AG08395 (cell line): ENCODE results near the gene TMC7.

Experiments used
- DNase-seq: peaks from one replicate; pipeline ENCODE4 v3.0.0; 2012; ENCODE audit warnings: mixed read lengths, low spot score

Gene TMC7

DNA sequence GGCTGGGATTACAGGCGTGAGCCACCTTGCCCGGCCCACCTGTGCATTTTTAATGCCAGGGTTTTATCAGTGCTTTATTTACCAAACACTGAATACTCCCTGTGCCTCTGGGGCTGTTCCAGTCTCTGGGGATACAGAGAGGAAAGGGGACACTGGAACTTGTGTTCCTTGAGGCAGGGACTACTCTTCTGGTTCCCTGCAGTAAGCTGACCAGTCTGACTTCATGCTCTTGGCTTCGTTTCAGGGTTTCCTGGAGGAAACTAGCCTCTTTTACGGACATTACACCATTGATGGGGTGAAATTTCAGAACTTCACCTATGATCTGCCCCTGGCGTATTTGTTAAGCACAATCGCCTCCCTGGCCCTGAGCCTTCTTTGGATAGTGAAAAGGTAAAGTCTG lies 46.2 kb downstream of the TMC7 start:
- DNase-seq: no peak

DNA sequence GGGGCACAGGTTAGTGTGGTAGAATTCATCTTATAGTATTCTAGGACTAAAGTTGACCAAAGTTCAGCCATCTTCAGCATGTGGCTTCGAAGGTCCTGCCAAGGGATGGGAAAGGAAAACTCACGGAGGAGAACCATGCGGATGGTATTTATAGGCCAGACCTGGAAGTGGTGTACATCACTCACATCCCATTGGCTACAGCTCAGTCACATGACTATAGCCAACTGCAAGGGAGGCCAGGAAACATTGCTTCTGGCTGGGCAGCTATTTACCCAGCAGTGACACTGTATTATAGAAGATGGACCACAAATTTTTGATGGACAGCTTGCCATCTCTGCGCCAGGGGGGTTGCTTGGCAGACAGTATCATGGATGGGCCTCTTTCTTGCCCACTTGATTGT lies 48.0 kb downstream of the TMC7 start:
- no peak for DNase-seq

DNA sequence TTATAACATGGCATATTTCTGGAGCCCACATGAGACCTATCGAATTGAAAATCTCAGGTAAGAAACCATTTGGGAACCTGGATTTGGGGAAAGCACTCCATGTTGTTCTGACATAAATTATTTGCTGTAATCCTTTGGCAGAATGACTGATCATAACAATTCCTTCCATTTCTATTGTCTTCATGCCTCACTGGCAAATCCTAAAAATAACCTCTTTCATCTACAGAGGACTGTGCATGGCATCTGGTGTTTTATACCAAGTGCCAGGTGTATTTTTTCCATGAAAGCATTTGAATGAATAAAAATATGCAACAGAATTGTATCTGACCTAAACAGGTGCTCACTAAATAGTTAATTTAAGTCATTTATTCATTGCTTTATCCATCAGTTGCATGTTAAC lies 50.0 kb downstream of the TMC7 start:
- DNase-seq: no peak

DNA sequence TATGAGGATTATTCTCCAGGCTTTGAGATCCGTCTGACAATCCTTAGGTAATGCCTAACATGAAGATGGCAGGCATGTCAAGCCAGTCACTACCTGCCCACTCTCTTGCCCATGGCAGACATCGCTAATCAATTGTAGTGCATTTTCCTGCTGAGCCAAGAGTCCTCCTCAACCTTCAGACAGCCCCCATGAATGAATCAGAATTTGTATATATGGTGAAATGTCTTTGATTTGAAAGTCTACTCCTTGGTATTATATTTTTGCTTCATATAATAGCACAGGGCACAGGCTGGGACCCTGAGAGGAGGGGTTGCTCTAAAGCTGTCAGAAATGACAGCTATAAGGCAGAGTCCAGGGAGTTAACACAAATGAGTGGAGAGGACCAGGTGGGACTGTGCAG lies 56.7 kb downstream of the TMC7 start:
- no peak for DNase-seq

DNA sequence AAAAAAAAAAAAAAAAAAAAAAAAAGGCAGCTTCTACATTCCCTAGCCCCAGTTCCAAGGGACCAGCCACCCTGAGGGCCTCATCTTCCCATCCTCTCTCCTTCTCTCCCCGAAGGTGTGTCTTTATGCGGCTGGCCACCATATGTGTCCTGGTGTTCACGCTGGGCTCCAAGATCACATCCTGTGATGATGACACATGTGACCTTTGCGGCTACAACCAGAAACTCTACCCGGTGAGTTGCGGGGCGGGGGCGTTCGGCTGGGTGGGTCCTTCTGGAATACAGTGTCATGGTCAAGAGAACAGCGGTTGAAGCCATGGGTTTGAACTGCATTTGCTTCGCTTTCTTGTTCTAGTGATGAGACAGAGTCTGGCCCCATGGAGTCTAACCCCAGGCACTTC lies 61.0 kb downstream of the TMC7 start:
- DNase-seq: no peak

DNA sequence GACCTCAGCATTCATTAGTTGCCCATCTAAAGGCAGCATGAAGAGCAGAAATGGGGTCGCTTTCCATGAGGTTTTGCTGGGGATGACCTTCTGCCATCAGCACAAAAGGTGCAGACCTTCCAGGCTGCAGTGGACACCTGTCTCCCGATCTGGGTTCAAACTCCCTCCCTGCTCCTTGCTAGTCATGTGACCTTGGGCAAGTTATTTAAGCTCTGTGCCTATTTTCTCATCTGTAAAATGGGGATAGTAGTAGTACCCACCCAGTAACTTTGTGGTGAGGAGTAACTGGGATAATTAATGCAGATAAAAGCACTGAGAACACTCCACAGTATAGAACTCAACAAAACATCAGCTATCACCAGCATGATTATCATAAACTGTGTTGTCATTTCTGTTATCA lies 62.3 kb downstream of the TMC7 start:
- DNase-seq: no peak

DNA sequence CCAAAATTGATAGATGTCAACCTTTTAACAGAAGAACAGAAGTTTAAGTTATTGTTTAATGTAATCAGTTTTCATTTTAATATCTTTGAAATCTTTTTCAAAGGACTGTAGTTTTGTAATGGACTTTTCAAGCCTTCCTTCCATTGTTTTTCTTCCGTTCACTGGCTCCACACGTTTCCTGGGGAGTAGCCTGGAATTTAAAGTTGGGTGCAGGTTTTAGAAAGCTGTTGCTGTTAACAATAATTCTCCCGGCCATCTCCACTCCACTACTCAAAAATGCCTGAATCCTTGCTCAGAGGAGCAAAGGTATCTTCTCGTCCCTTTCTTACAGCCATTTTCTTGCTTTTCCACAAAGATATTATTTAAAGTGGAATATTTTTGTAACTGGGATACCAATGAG lies 79.0 kb downstream of the TMC7 start:
- no peak for DNase-seq

DNA sequence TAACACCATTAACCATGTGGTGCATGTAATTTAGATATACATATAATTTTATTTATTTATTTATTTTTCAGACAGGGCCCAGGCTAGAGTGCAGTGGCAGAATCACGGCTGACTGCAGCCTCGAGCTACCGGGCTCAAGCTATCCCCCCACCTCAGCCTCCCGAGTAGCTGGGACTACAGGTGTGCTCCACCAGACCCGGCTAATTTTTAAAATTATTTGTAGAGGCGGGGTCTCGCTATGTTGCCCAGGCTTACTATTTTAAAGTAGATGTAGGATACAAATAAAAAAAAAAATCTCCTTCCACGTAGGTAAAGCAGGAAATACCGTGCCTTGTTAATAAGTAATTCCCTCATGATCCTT lies 83.2 kb downstream of the TMC7 start:
- no peak for DNase-seq

DNA sequence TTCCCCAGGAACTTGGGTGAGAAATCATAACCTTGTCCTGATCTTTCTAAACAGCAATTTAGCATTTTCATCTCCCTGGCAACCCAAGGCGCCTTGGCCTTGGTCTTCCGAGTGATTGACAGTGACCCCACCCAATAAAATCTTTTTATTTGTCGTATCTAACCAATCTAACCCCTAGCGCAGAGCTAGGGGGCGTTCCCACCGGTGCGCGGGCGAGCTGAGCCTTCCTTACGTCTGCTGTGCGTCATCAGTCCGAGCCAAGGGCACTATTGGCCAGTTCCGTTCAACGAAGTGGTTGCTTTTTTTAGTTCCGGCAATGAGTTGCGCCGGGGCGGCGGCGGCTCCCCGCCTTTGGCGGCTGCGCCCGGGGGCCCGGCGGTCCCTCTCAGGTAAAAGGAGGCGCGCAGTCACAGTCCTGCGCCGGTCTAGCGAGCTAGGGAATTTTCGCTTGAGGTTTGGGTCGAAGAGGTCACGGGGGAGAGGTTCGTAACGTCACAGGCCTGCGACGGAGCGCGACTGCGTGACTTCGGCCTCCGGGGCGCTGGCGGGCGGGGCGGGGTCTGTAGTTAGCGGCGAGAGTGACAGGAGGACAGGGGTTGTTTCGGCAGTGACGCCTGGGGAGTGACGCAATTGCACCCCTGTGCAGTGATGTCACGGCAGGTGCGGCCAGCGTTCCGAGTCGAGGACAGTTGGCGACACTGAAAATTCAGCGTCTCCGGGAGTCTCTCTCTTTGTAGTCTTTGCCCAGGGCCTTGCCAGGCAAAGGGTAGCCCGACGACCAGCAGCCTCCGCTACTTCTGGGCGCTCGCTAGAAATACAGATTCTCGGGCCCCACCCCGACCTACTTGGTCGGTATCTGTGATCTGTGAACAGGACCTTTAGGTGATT lies 83.9 kb downstream of the TMC7 start, which contains the start of gene COQ7:
Gene COQ7, plus strand, starts transcription at position 266 of the 888 bp plus-strand sequence. Its CDS starts 51 bp downstream, at position 317.
- peak; percentile 99 for DNase-seq

DNA sequence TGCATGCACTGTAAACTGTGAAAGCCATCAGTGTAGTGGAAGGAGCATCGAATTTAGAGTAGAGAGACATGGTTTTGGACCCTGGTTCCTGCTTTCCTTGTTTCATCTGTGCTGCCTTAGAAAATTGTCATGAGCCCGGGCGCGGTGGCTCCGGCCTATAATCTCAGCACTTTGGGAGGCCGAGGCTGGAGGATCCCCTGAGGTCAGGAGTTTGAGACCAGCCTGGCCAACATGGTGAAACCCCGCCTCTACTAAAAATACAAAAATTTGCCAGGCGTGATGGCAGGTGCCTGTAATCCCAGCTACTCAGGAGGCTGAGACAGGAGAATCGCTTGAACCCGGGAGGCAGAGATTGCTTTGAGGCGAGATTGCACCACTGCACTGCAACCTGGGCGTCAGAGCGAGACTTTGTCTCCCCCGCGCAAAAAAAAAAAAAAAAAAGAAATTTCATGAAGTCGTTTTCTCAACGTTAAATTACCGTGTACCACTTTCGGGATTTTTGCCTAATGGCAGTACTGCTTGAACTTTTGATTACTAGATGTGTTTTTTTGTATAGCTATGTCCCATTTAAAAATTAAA lies 84.6 kb downstream of the TMC7 start:
- DNase-seq: no peak

DNA sequence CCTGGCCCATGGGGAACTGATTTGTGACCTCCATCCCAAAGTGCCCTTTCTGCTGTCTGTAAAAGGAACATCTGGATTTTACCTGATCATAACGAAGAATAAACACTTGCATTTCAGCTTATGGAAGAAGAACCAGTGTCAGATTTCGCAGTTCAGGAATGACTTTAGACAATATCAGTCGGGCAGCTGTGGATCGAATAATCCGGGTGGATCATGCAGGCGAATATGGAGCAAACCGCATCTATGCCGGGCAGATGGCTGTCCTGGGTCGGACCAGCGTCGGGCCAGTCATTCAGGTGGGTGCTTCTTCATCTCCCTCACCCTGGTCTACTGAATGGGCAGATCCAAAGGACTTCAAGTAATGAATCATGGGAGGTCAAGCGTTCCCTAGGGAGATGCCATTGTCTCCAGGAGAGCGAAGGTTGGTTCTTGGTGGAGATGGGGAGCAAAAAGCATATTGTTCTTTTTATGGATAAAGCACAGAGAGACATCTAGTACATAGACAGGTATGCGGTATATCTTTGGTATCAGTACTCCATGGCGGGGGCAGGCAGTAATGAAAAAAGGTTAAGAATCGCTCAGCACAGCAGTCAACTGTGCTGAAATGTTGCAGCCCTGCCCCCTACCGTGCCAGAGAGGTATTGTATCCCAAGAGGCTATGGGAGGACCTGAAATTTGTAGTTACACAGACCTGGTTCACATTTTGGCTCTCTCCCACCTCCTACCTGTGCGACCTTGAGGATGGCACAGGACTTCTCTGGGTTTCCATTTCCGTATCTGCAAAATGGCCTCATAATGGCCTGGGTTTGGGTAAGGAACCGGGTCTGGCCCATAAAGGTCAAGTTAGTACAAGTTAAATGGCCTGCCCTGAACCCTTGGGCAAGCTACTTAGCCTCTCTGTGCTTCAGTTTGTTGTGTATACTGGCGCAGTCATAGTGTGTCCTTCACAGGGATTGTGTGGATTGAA lies 88.4 kb downstream of the TMC7 start:
- peak; percentile 62 for DNase-seq

DNA sequence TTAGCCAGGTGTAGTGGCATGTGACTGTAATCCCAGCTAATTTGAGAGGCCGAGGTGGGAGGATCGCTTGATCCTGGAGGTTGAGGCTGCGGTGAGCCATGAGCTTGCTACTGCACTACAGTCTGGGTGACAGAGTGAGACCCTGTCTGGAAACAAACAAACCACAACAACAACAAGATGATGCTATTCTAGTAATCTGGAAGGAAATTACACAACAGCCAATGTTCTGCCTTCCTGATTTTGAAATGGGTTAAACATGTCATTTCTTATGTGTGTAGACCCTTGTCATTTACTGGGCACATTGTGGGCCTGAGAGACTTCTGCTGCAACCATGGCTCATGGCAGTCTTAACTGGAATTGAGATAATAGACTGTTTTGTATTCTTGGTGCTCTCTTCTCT lies 89.6 kb downstream of the TMC7 start:
- DNase-seq: no peak

DNA sequence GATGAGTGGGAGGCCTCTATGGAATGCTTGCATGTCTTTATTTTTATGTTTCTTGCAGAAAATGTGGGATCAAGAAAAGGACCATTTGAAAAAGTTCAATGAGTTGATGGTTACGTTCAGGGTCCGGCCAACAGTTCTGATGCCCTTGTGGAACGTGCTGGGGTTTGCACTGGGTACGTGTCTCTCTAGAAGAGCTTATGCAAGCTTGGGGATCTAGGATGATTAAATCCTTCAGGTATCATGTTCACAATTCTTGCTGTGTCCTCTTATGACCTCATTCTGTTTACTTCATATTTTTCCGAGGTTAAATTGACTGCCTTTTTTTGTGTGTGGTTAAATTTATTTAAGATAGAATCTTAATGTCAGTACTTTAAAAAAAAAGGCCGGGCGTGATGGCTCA lies 90.1 kb downstream of the TMC7 start:
- DNase-seq: no peak

DNA sequence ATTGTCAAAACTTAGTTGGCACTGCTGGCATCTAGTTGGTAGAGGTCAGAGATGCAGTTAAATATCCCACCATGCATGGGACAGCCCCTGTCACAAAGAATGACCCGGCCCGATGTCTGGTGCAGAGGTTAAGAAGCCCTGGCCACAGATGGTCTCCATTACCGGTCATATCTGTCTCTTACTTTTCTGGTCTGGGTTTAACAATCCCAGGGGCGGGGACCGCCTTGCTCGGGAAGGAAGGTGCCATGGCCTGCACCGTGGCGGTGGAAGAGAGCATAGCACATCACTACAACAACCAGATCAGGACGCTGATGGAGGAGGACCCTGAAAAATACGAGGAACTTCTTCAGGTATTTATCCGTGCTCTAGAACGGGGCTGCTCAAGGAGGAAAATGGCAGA lies 91.8 kb downstream of the TMC7 start:
- no peak for DNase-seq

DNA sequence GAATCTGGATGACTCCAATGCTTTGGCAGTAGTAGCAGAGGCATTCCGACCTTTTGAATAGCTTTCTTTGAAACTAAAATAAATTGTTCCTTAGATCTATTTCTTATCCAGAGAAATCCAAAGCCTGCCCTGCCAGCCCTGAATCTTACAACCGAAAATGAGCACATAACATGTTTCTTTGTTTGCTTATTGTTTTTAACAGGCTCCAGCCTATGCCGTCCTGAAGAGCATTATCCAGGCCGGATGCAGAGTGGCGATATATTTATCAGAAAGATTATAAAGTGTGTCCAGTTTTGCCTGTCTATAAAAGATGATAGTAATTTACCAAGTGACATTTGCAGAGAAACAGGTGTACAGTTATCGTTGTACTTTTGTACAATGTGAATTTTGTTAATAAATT lies 94.1 kb downstream of the TMC7 start:
- DNase-seq: no peak

DNA sequence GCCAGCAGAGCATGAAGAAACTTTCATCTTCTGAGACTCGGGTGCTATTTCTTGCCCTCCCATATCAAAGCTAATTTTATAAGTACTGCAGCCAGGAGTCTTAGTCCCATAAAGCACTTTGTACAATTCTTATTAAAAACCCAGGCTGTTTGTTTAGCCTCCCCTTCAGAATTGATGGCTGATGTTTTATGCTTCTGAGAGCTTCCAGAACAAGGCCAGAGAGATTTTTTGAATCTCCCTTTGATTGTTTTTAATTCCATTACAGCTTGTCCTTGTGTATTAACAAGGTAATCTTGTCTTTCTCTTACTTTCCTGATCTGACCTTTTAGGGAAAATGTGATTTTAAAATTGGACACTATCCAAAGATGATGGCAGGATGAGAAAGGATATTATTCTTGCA lies 99.9 kb downstream of the TMC7 start:
- no peak for DNase-seq

DNA sequence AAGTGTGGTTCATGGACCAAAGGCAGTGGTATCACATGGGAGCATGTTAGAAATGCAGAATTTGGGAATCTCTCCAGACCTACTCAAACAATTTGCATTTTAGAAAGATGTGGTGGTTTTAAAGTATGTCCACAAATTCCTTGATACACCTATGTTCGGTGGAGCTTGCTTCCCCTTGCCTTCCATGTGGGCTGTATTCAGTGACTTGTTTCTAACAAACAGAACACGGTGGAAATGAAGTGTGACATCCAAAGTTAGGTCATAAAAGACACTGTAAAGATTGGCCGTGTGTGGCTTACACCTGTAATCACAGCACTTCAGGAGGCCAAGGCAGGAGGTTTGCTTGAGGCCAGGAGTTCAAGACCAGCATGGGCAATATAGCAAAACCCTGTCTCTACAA lies 100.4 kb downstream of the TMC7 start:
- DNase-seq: no peak

DNA sequence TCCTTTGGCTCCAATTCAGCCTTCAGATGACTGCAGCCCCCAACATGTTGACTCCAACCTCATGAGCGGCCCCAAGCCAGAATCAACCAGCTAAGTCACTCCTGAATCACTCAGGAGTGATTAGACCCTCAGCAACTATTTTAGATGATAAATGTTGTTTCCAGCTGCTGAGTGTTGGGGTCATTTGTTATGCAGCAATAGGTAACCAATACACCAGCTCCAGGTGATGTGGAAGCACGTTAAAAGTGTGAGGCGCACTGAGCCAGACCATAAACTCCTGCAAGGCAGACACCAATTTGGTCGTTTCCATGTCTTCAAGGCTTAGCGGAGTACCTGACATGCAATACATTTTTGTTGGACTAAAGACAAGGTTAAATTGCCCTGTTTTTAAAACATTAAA lies 101.1 kb downstream of the TMC7 start:
- DNase-seq: no peak

DNA sequence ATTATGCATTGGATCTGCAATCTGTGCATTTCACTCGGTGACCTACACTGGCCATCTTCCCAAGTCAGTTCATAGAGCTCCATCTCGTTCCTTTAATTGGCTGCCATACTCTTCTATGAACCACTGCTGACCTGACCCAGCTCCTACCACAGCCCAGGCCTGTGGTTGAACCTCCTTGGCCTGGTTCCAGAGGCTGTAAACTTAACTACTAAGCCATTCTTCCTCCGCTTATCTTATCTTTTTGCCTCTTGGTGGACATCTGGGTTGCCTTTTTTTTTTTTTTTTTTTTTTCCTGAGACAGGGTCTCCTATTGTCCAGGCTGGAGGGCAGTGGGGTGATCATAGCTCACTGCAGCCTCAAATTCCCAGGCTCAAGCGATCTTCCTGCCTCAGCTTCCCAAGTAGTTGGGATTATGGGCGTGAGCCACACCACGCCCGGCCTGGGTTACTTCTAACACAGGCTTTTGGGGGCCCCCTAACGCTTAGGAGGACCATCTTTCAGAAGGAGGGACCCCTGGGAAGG lies 102.0 kb downstream of the TMC7 start:
- no peak for DNase-seq

DNA sequence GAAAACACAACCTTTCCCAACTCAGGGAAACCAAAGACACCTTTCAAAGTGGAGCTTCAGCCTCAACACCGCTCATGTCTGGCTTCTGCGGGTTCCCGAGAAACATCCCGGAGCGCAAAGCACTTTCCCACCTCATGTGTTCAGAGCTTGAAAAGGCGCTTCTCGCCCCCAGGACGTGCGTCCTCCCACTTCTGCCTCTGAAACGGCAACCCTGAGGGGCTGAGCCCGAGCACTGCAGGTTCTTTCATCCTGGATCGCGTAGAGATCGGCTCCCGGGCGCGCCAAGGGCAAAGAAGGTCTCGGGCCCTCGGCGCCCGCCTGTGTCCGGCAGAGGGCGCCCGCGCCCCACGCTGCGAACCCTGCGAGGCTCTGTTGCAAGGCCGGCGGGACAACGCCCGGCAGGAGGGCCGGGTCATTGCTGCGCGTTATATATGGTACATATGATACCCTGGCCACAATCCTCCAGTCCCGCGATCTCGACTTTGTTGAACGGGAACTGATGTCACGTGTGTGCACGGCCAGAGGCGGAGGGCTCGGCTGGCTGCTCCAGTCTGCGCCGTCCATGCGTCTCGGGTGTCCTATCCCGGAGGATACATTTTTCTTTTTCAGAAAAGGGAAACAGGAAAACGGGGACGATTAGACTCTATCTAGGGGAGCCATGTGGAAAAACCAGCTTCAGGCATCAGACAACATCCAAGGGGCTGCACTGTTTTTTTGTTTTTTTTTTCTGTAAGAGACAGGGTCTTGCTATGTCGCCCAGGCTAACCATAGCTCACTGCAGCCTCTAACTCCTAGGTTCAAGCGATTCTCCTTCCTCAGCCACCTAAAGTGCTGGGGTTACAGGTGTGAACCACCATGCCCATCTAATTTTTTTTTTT lies 102.8 kb downstream of the TMC7 start:
- peak; percentile 86 for DNase-seq

DNA sequence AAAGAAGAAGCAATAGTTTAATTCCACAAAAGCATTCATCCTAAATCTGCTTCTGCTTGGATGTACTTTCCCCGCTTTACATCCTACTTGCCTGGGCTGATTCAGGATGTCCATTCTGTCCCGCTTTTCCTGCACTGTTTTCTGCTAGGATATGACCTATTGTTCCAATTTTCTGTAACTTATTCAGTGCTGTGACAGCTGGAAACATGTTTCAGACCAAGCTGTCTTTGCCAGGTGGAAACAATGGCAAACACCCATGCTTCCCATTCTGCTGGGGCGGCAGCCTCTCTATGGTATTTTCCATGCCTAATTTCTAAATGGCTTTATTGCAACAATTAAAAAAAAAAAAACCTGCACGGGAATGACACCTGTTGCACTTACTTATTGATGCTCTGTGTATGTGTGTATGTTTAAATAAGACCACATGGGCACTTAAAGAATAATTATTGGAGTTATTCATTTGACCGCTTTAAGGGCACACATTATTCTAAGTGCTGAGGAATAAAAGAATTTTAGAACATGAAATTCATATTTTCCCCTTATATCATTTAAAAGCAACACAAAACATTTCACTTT lies 104.7 kb downstream of the TMC7 start:
- no peak for DNase-seq
